Psoas muscle (tissue), 8 donors: Measurements from ENCODE around the gene PLAC1. TPM values are rescaled to one million over a fixed set of nuclear protein-coding genes. Genes with fewer than 3 reads are reported as not detected.

Experiments
- ATAC-seq, 4 donors: fragments of 200-7000 bp; cut with Tn5 transposase; one replicate each; pipeline ENCODE4 v1.9.1; 2020; ENCODE audit warnings: moderate library complexity in 3 of 4, mild to moderate bottlenecking in 2 of 4
- DNase-seq, 2 donors: peaks; one replicate each; pipeline ENCODE4 v3.0.0-alpha.2; 2020
- H3K27ac ChIP-seq: fragments of 200-600 bp; one replicate; pipeline ENCODE4 v1.8.0; 2022
- H3K27me3 ChIP-seq, 3 donors: fragments of 200-600 bp in 1 of 3; one replicate each; pipeline versions ENCODE4 v1.6.1 to v1.8.0; 2013 to 2022; ENCODE audit warnings: low read length in 2 of 3, mild to moderate bottlenecking in 2 of 3, moderate library complexity in 1 of 3; ENCODE audit not compliant: insufficient read depth in 3 of 3
- H3K36me3 ChIP-seq, 2 donors: fragments of 200-600 bp in 1 of 2; one replicate each; pipeline versions ENCODE4 v1.6.1 to v1.8.0; 2013 to 2022; ENCODE audit warnings: low read depth in 1 of 2, mild to moderate bottlenecking in 1 of 2, moderate library complexity in 1 of 2; ENCODE audit not compliant: insufficient read depth in 1 of 2
- H3K4me1 ChIP-seq: fragments of 200-600 bp; one replicate; pipeline ENCODE4 v1.8.0; 2022
- H3K4me3 ChIP-seq: fragments of 200-600 bp; one replicate; pipeline ENCODE4 v1.8.0; 2022; ENCODE audit warnings: mild to moderate bottlenecking
- H3K9me3 ChIP-seq: fragments of 200-600 bp; one replicate; pipeline ENCODE4 v1.8.0; 2022
- CTCF ChIP-seq: fragments of 200-600 bp; IDR thresholded peaks from one replicate; pipeline ENCODE4 v1.8.0; 2022; ENCODE audit warnings: antibody characterized with exemption
- WGBS, 3 donors: extraction: QIAGEN DNeasy Blood & Tissue Kit; methylation state at CpG; one replicate each; pipeline versions ENCODE4 v1.1.6 to v1.1.7; 2013; 5-methylcytosine and 5-hydroxymethylcytosine counted together
- intact Hi-C, 2 donors: fragments of 100-400 bp; cut with DNase I; formaldehyde crosslinking; loops; one replicate each; pipeline versions ENCODE4 v1.11.0 to v1.14.2; 2022
- polyA plus RNA-seq, 3 donors: library from polyadenylated mRNA; stranded (reverse); fragments of 200-250 nt; gene quantifications; one replicate each; pipeline ENCODE4 v1.2.3, GENCODE V29; 2013
- total RNA-seq, 4 donors: library from RNA; stranded (reverse); fragmentation: NEBNext Ultra II Directional in 2 of 4; extraction: Animal tissue kit (Norgen Biotek cat#: 25700) in 2 of 4; gene quantifications; one replicate each; pipeline versions ENCODE4 v1.2.1 to v1.2.4, GENCODE V29; 2021 to 2023
- donor health status: healthy with polysubstance abuse.
- donor health status: DM: no; HTN: no; CAD: no; lungs with moderate emphysema.
- donor health status: Bipolar disorder and iron deficiency.
- donor health status: healthy.
- donor health status: DM: yes; HTN: yes; CAD: no.
- donor health status: DM: no; HTN: no; CAD: no.
- donor health status: DM: no; HTN: no; CAD: no.
- donor health status: DM: yes; HTN: yes; CAD: no.

PLAC1 gene
- total and polyA plus RNA-seq, 7 donors = 0.13 to 3.0 (median 0.32) TPM; not detected in 2

DNA sequence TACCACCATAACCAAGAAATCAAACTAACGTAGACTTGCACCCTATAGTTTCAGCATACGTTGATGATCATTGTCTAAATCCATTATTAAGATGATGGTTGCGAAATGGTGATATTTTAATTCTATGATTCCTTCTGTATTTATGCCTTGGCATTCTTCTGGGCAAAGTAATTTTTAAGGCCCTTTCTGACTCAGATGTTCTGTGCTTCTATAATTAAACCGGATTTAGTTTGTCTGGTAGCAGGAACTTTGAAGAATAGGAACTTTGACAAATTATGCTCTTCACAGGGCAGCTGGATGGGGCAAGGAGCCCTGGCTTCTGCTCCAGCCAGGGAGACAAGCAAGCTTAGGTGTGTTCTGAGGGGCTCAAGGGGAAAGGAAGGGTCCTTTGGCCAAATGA is 23.8 kb upstream of the PLAC1 start:
- H3K4me3 ChIP-seq = no peak overlapping the region
- H3K36me3 ChIP-seq = no peaks in the 10 kb centered on the region
- no peaks in the 10 kb centered on the region for H3K9me3 ChIP-seq
- DNase-seq = no peak
- intact Hi-C loops = no loop called here
- no peak for ATAC-seq
- no peaks in the 10 kb centered on the region for H3K27me3 ChIP-seq
- no peak overlapping the region for H3K27ac ChIP-seq
- no peak for TF ChIP-seq CTCF
- no peaks in the 10 kb centered on the region for H3K4me1 ChIP-seq
- 79 to 91% (median 89%) methylated on average over 4 of the region's 4 CpGs for WGBS, 3 donors

DNA sequence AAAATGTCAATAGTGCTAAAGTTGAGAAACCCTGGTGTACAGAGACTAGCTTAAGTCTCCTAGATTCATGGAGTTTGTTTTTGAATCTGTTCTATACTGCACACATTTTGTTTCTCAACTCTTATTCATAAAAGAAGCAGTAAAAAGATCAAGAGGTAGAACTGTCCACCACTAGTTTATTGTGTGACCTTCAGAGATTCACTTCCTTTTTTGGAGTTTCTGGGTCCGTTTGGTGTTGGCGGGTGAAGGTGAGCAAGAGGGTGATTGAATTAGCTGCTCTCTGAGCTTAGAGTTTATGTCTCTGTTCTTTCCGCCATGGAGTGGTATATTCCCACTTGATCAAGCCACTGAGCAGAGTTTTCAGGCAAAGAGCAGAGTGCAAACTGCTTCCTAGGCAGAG is 21.4 kb upstream of the PLAC1 start:
- Histone ChIP-seq H3K9me3 (no peaks in the 10 kb centered on the region), H3K27me3 (no peaks in the 10 kb centered on the region), H3K4me3 (no peak overlapping the region), H3K27ac (no peak overlapping the region), H3K36me3 (no peaks in the 10 kb centered on the region), H3K4me1 (no peaks in the 10 kb centered on the region)
- intact Hi-C loops = no loop called here
- TF ChIP-seq CTCF = no peak
- DNase-seq (no peak), ATAC-seq (no peak)
- WGBS, 3 donors = 79 to 97% (median 94%) methylated on average over 3 of the region's 3 CpGs

- WGBS, 3 donors = 54 to 76% (median 68%) methylated on average over 5 of the region's 5 CpGs
- no peak for ATAC-seq
- Histone ChIP-seq H3K27me3 (no peaks in the 10 kb centered on the region), H3K4me1 (no peaks in the 10 kb centered on the region), H3K36me3 (no peaks in the 10 kb centered on the region), H3K4me3 (no peak overlapping the region), H3K27ac (no peak overlapping the region), H3K9me3 (no peaks in the 10 kb centered on the region)
- TF ChIP-seq CTCF = no peak
- DNase-seq = no peak
- intact Hi-C loops = no loop called here
These were observed 20.9 kb upstream of the PLAC1 start for GRCh38 chrX:134679221-134679620.

DNA sequence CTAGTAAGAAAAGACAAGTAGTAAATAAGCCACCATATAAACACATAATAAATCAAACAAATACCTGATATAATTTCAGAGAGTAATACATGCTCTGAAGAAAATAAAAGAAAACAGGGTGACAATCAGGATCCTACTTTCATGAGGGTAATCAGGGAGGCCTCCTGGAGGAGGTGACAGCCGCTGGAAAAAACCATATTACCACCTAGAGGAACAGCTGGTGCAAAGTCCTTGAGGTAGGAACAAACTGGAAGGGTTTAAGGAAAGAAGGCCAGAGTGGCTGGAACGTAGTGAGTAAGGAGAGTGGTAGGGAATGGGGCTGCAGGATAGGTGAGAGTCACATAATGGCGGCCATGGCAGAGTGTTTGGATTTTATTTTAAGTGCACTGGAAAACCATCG is 19.1 kb upstream of the PLAC1 start:
- no peak overlapping the region for H3K4me3 ChIP-seq
- no peaks in the 10 kb centered on the region for H3K27me3 ChIP-seq
- no peak for ATAC-seq
- intact Hi-C loops = no loop called here
- WGBS, 3 donors = 71 to 98% (median 94%) methylated on average over 4 of the region's 4 CpGs
- no peak for TF ChIP-seq CTCF
- H3K4me1 ChIP-seq = no peaks in the 10 kb centered on the region
- H3K9me3 ChIP-seq = no peaks in the 10 kb centered on the region
- no peak for DNase-seq
- no peaks in the 10 kb centered on the region for H3K36me3 ChIP-seq
- no peak overlapping the region for H3K27ac ChIP-seq

DNA sequence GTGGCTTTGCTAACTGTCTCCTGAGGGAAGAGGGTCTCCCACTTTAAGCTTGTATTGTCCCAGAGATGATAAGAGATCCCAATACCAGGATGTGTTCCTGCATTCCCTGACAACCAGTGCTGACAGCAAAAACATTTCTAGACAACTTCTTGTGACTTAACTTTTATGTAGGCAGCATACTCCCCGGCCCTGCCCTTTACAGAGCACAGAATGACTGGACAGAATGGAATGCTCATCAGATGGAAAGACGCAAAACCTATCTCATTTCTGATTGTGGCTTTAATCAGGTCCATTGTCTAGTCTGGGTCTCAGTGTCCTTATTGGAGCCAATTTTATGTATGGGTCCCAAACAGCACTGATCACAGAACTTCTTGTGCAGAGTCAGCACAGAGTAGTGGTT is 18.2 kb upstream of the PLAC1 start:
- Histone ChIP-seq H3K9me3 (no peaks in the 10 kb centered on the region), H3K36me3 (no peaks in the 10 kb centered on the region), H3K4me1 (no peaks in the 10 kb centered on the region), H3K27ac (no peak overlapping the region), H3K4me3 (no peak overlapping the region), H3K27me3 (no peaks in the 10 kb centered on the region)
- ATAC-seq (no peak), DNase-seq (no peak)
- intact Hi-C loops = no loop called here
- TF ChIP-seq CTCF = no peak
- WGBS, 3 donors = 67 to 82% (median 79%) methylated on average over 2 of the region's 2 CpGs
